HAP-1 (cell line): ENCODE results near the gene SYMPK.
A peak's percentile ranks its signal among the peaks of the same experiment; 100 is the strongest.
"Not testable (repeated sequence)": the region's sequence is repeated elsewhere in the genome, so short reads cannot be mapped to it uniquely, and the experiment has no call there.

Source experiments
- DNase-seq, 2 experiments: peaks; one replicate each; pipeline ENCODE4 v3.0.0-alpha.2; 2016 to 2020; ENCODE audit warnings: low spot score in 2 of 2
- H3K27me3 ChIP-seq: fragments of 250-450 bp; sonication (Bioruptor Pico); 2 replicates; pipeline ENCODE4 v1.5.1; 2020; ENCODE audit warnings: low read depth, mild to moderate bottlenecking, moderate library complexity
- H3K36me3 ChIP-seq: fragments of 250-450 bp; sonication (Bioruptor Pico); replicated peaks from 2 replicates; pipeline ENCODE4 v1.5.1; 2020; ENCODE audit warnings: mild to moderate bottlenecking
- H3K4me1 ChIP-seq: fragments of 250-450 bp; sonication (Bioruptor Pico); 2 replicates; pipeline ENCODE4 v1.5.1; 2020; ENCODE audit warnings: mild to moderate bottlenecking
- H3K4me3 ChIP-seq: fragments of 250-450 bp; sonication (Bioruptor Pico); 2 replicates; pipeline ENCODE4 v1.5.1; 2020; ENCODE audit warnings: mild to moderate bottlenecking, moderate library complexity
- H3K9me3 ChIP-seq: fragments of 250-450 bp; sonication (Bioruptor Pico); 2 replicates; pipeline ENCODE4 v1.5.1; 2020; ENCODE audit warnings: mild to moderate bottlenecking, moderate library complexity
- in situ Hi-C: fragments of 300-500 bp; cut with MboI; formaldehyde crosslinking; loops from 3 replicates; pipeline ENCODE4 v1.14.3; 2020; ENCODE audit warnings: low sequenced_read_pairs, inconsistent platforms, mixed read lengths

The SYMPK gene

DNA sequence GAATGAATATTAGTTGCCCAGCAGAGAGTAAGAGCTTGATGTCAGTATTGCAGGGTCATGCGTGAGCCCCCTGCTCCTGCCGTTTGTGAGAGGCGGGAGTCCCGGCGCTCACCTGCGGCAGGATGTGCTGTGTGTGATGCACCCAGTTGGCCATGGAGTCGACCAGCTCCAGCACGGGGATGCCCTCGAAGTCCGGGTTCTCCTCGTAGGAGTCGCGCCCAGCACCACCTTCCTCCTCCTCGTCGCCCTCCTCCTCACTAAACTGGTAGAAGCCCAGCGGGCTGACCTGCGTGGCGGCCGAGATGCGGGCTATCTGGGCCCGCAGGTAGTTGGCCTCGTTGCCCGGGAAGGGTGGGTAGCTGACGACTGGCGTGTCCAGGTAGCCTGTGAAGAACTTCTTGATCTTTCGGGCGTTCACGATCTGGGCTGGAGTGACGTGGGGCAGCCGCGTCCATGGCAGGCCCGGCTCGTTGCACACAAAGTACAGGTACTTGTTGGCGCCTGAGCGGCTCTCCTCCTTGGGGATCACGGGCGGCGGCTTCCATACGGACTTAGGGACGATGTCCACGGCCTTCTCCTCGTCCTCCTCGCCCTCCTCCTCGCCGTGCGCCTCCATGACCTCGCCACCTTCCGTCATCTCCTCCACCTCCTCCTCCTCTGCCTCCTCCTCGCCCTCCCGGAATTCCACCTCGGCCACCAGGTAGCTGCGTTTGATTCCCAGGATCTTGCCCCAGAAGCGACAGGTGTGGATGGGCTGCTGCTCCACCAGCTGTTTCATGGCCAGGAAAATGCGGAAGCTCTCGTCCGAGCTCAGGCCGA, 58.6 kb downstream of the SYMPK start:
- no peaks in the 10 kb centered on the region; the same call in 1 of the 2 replicates for H3K4me1 ChIP-seq
- DNase-seq, result no peak
- H3K4me3 ChIP-seq, result no peak overlapping the region
- no peaks in the 10 kb centered on the region for H3K27me3 ChIP-seq
- in situ Hi-C loops, result no loop called here
- H3K36me3 ChIP-seq, result no peaks in the 10 kb centered on the region
- no peaks in the 10 kb centered on the region for H3K9me3 ChIP-seq

DNA sequence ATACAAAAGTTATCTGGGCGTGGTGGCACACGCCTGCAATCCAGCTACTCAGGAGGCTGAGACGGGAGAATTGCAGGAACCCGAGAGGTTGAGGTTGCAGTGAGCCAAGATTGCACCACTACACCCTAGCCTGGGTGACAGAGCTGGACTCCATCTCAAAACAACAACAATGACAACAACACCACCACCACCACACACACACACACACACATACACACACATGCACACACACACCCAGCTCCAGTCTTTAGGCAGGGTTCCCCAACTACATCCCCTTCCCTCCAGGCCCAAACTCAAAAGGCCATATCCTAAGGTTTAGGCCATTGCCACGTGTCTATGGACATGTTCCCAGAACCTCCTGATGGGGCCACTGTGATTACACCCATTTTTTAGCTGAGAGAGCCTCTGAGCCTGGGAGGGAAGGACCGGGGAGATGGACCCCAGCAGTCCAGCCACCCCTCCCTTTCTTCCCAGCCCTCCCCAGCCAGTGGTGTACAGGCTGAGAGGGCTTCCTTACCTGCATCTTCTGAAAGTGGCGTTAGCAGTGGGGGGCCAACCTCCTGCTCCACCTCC, 61.3 kb downstream of the SYMPK start:
- Histone ChIP-seq H3K4me1 (no peaks in the 10 kb centered on the region; the same call in 1 of the 2 replicates), H3K4me3 (no peak overlapping the region), H3K9me3 (no peaks in the 10 kb centered on the region), H3K27me3 (no peaks in the 10 kb centered on the region), H3K36me3 (no peaks in the 10 kb centered on the region)
- DNase-seq, result no peak
- in situ Hi-C loops, result no loop called here

DNA sequence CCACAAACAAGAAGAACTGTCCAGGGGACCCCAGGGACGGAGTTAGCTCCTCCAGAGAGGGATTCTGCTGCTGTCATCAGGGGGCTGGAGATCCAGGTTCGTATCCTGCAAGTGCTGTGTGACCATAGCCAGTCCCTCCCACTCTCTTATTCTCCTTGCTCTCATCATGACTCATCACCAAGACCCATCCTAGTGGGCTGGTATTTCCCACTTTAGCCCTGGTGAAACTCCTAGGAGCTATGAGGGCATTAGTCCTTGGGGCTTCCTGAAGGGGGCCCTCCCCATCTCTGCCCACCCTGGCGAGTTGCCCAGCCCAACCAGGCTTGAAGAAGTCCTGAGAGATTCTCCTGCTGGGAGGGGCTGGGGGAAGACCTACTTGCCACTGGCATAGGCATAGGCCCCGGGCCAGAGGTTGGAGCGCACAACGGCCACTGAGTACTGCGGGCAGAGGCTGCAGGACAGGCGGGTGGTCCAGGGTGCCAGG, 62.8 kb downstream of the SYMPK start:
- H3K9me3 ChIP-seq, result no peaks in the 10 kb centered on the region
- H3K36me3 ChIP-seq, result no peaks in the 10 kb centered on the region
- no peaks in the 10 kb centered on the region; the same call in 1 of the 2 replicates for H3K4me1 ChIP-seq
- no peak for DNase-seq
- in situ Hi-C loops, result no loop called here
- H3K4me3 ChIP-seq, result no peak overlapping the region
- H3K27me3 ChIP-seq, result no peaks in the 10 kb centered on the region

DNA sequence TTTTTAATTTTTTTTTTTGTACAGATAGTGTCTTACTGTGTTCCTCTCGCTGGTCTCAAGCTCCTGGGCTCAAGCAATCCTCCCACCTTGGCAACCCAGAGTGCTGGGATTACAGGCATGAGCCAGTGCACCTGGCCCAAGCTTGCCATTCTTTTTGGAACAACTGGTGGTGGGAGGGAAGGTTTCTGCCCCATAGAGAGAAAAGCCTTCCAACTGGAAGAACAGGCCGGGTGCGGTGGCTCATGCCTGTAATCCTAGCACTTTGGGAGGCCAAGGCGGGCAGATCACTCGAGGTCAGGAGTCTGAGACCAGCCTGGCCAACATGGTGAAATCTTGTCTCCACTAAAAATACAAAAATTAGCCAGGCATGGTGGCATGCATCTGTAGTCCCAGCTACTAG, 63.4 kb downstream of the SYMPK start:
- H3K27me3 ChIP-seq, in situ Hi-C loops, H3K9me3 ChIP-seq, DNase-seq, H3K36me3 ChIP-seq, H3K4me1 ChIP-seq, H3K4me3 ChIP-seq: not testable (repeated sequence)

DNA sequence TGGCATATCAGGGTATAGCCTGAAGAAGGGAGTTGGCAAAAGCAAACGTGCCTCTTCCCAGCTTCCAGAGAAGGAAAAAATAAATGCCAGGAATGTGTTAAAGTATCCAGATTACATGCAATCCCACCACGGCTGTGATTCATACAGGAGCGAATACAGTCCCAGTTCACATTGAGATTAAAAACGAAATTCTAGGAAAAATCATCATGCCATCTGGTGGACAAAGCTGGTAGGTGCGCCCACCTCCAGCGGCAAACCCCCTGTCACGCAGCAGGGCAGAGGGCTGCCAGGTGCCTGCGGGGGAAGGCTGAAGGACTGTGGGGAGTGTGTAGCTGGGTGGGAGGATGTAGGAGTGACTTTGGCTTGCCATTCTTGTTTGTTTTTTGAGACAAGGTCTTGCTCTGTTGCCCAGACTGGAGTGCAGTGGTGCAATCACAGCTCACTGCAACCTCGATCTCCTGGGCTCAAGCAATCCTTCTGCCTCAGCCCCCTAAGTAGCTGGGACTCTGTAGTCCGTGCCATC, 63.9 kb downstream of the SYMPK start:
- H3K4me1 ChIP-seq, result no peaks in the 10 kb centered on the region; the same call in 1 of the 2 replicates
- no peak overlapping the region for H3K4me3 ChIP-seq
- in situ Hi-C loops, result no loop called here
- peak; percentile 50 to 79 for DNase-seq
- no peaks in the 10 kb centered on the region for H3K9me3 ChIP-seq
- H3K27me3 ChIP-seq, result no peaks in the 10 kb centered on the region
- H3K36me3 ChIP-seq, result no peaks in the 10 kb centered on the region

DNA sequence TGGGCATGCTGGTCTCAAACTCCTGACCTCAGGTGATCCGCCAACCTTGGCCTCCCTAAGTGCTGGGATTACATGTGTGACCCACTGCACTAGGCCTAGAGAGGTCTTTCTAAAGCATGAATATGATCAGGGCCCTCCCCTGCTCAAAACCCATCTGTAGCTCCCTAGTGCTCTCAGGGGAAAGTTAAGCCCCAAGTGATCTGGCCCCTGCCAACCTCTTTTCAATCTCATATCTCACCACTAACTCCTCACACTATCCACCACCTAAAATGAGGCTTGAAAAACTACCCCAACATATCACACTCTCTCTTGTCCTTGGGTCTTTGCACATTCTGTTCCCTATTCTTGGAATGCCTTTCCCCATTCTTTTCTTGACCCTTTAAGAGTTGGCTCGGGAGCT, 68.3 kb downstream of the SYMPK start:
- Histone ChIP-seq H3K27me3 (no peaks in the 10 kb centered on the region), H3K36me3 (peaks cover 11% of the 10 kb centered on the region), H3K4me3 (no peak overlapping the region), H3K4me1 (peaks cover 5% of the 10 kb centered on the region), H3K9me3 (no peaks in the 10 kb centered on the region)
- no peak for DNase-seq
- in situ Hi-C loops, result no loop called here

DNA sequence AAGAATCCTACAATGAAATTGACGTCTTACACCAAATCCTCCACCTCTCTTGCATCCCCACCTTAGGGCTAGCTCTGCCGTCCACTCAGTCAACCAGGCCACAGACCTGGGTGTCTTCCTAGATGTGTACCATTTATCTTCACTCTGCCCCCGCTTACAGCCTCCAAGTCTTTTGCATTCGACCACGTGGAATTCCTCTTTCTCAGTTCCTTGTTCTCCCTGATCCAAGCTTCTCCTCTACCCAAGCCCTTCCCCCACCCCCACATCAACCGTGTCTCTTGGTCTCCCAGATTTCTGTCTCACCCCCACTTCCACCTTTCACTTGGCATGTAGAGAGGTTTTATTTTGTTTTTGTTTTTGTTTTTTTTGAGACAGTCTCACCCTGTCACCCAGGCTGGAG, 69.1 kb downstream of the SYMPK start:
- H3K4me3 ChIP-seq, result no peak overlapping the region
- no peaks in the 10 kb centered on the region for H3K9me3 ChIP-seq
- DNase-seq, result no peak
- in situ Hi-C loops, result no loop called here
- H3K4me1 ChIP-seq, result peaks cover 5% of the 10 kb centered on the region; the same call in 1 of the 2 replicates
- H3K36me3 ChIP-seq, result peaks cover 18% of the 10 kb centered on the region
- no peaks in the 10 kb centered on the region for H3K27me3 ChIP-seq

DNA sequence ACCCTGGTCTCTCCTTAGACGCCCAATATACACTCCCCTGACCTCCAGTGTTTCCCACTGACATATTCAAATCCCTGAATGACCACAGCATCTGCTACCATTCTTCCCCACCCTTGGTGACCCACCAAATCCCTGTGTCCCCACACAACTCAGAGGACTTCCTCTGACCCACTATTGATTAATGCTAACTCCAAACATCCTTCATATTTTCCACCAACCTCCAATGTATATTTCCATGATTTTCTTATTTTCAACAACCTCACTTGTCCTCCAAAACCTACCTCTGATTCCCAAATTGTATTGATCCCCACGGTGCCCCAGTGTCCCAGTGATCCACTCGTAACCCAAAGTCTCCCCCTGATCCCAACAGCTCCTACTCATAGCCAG, 69.8 kb downstream of the SYMPK start:
- no peak for DNase-seq
- Histone ChIP-seq H3K27me3 (no peaks in the 10 kb centered on the region), H3K4me3 (peak overlapping the region; percentile 73), H3K9me3 (no peaks in the 10 kb centered on the region), H3K4me1 (peaks cover 5% of the 10 kb centered on the region; the same call in 1 of the 2 replicates), H3K36me3 (peaks cover 25% of the 10 kb centered on the region)
- in situ Hi-C loops, result no loop called here

DNA sequence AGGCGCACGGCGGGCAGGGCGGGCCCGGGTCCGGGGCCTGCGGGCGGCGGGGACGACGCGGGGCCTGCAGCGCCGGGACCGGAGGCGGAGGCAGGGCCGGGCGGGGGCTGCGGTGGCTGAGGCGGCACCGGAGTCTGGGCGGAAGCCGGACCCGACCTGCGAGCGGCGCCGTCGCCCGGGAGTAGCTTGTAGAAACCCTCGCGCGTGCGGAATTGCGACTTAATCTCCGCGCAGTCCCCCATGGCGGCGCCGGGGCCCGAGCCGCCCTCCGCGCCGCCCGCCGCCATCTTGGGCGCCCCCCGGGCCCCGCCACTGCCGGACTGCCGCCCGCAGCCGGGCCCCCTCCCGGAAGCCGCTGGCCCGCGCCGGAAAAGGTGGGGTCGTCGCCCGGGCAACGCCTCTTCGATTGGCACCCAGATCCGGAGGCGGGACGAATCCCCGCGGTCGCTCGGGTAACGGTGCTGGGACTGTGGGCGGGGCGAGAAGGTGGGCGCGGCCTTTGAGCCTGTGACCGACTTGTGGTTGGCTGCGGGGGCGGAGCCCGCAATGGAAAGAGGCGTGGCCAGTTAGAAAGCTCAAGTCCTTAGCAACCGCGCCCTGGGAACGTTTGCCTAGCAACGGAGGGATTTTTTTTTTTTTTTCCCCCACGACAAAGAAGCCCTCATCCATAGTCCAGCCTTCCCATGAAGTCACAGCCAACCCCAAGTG, 70.3 kb downstream of the SYMPK start, which contains the start of gene DMWD:
Gene DMWD (minus strand): TSS at position 376 of the 708 bp plus-strand sequence. CDS start 89 bp downstream, at position 287.
- Histone ChIP-seq H3K4me3 (peak within 1 kb of the TSS; percentile 73), H3K4me1 (peaks cover 5% of the 10 kb centered on the region; the same call in 1 of the 2 replicates), H3K27me3 (no peaks in the 10 kb centered on the region), H3K36me3 (peaks cover 25% of the 10 kb centered on the region), H3K9me3 (no peaks in the 10 kb centered on the region)
- DNase-seq, result peak; percentile 94 to 100
- in situ Hi-C loops, result no loop called here

DNA sequence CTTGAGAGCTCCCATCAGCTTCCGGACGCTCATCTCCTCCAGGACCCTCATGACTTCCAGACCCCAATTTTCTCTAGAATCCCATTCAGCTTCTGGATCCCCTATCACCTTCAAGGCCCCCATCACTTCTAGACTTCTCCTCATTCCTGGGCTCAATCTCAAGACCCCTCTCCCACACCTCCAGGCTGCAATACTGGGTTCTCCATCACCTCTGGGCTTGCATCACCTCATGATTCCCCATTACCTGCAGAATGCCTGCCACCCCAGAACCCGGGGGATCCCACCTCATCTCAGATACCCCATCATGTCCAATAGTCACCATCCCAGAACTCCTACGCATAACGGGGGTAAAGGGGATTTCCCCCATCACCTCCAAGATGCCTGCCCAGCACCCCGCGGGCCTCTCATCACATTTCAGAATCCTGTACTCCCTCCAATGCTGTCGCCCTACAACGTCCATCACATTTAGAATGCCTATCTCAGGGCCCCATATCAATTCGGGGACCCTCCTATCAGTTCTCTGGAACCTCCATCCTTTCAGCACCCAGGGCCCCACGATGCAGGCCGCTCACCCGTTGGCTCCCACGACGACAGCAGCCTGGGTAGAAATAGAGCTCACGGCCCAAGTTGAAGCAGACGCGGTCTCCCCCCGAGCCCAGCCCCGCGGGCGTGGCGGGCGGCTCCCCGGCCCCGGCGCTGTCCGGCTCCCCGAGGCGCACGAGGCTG, 71.0 kb downstream of the SYMPK start:
- Histone ChIP-seq H3K9me3 (no peaks in the 10 kb centered on the region), H3K27me3 (no peaks in the 10 kb centered on the region), H3K36me3 (peaks cover 30% of the 10 kb centered on the region), H3K4me1 (peaks cover 5% of the 10 kb centered on the region; the same call in 1 of the 2 replicates), H3K4me3 (peak overlapping the region; percentile 73)
- no peak for DNase-seq
- in situ Hi-C loops, result no loop called here

DNA sequence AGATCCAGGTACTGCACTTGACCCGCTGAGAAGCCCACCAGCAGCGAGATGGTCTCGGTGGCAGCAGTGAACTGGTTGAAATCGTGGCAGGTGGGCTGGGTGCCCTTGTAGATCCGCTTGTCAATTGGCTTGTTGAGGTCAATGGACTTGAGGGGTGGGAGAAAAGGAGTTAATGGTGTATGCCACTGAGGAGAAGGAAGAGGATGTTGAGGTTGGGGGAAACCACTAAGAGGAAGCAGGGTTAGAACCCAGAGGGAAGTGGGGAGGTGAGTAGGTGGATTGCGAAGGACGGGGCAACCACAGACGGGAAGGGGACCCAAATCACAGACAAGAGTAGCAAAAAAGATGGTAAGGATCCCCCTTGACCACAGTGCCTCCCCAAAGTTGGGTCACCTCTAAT, 72.0 kb downstream of the SYMPK start:
- no peaks in the 10 kb centered on the region for H3K27me3 ChIP-seq
- in situ Hi-C loops, result no loop called here
- no peak overlapping the region; the same call in 1 of the 2 replicates for H3K4me3 ChIP-seq
- DNase-seq, result no peak
- H3K9me3 ChIP-seq, result no peaks in the 10 kb centered on the region
- H3K36me3 ChIP-seq, result peaks cover 38% of the 10 kb centered on the region
- peaks cover 5% of the 10 kb centered on the region; the same call in 1 of the 2 replicates for H3K4me1 ChIP-seq

DNA sequence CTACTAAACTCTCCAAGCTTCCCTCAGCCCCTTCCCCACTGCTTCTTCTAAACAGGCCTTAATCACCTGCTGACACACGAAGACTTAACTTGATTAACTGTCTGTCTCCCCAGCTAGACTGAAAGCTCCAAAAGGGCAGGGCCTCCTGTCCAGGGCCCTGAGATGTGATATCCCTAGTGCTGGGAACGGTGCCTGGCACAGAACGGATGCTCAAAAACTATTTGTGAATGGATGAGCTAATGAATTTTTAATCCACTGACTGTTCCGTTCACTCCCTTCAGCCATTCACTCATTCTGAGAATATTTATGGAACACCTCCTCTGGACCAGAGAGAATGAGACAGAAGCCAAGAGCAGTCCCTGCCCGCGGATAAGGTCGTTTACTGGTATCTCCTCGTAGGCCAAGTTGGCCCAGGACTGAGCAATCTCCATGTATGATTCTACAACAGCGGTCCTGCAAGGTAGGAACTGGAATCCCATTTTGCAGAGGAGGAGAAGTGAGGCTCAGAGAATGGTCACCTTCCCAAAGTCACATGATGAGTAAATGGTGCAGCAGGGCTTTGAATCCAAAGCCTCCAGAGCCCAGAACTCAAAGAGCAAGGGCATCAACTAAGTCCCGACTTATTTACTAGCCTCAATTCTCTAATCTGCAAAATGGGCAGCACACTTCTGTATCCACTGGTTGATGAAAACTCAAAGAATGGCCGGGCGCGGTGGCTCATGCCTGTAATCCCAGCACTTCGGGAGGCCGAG, 73.7 kb downstream of the SYMPK start:
- H3K36me3 ChIP-seq, result peaks cover 49% of the 10 kb centered on the region

More for the DNA sequence above, 73.7 kb downstream of the SYMPK start:
- no peak for DNase-seq
- in situ Hi-C loops, result no loop called here
- H3K4me3 ChIP-seq, result no peak overlapping the region
- H3K9me3 ChIP-seq, result no peaks in the 10 kb centered on the region
- H3K4me1 ChIP-seq, result peaks cover 5% of the 10 kb centered on the region; the same call in 1 of the 2 replicates
- no peaks in the 10 kb centered on the region for H3K27me3 ChIP-seq
